GM18505 (cell line): ENCODE results near the gene SLN.

Experiments used
- ATAC-seq: cut with Tn5 transposase; IDR thresholded peaks from one replicate; pipeline ENCODE4 v1.9.1; 2021; ENCODE audit not compliant: unreplicated experiment
- POLR2A ChIP-seq: IDR thresholded peaks from 4 replicates; pipeline ENCODE4 v1.6.1; 2011; ENCODE audit warnings: borderline replicate concordance; ENCODE audit not compliant: insufficient read depth, insufficient read length; ENCODE audit errors: extremely low read depth

Gene SLN

GRCh38 chr11:107706531-107706930, 5.3 kb downstream of the SLN start:
- no peak for TF ChIP-seq POLR2A
- no peak for ATAC-seq

- ATAC-seq: no peak
- TF ChIP-seq POLR2A: no peak
Observed at GRCh38 chr11:107705027-107705426, 6.8 kb downstream of the SLN start.

DNA sequence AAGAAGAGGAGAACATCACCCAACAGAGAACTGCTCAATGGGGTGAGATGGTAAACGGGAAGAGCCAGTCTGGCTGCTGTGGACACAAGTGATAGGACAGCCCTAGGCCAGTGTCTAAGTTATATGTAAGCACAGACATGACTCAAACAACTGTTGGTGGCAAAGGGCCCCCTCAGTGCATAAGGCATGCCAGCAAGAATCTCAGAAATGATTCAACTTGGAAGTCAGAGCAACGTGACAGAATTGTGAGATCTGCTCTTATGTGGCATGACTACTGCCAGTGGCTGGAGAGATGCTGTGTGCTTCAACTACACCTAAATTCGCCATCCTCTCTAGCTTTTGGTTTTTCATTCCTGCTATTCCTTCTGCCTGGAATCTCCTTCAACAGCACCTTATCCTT, 7.4 kb downstream of the SLN start:
- TF ChIP-seq POLR2A: no peak
- ATAC-seq: no peak

- TF ChIP-seq POLR2A: no peak
- no peak for ATAC-seq
Observed at GRCh38 chr11:107702723-107703122, 9.1 kb downstream of the SLN start.

DNA sequence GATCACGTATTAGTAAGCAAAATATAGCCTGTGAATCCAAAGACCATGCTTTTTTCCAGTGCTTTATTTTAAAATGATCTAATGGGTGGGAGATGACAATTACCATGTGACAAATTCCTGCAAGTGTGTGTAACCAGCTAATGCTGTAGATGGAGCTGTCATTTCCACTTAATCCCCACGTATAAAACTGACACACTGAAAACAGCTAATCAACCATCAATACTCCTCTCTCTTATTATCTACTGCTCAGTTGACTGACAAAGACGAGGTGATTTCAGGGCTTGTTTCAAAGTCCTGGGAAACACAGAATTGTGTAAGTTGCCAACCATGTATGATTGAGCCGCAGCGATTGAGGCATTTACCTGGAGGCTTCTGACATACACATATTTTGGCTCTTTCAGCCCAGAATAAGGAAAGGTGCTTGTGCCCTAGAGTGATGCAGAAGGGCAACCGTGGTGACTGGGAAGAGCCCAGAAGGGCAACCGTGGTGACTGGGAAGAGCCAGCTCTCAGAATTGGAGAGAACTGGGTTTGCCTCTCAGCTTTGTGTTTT, 9.7 kb downstream of the SLN start:
- no peak for TF ChIP-seq POLR2A
- no peak for ATAC-seq

- ATAC-seq: no peak
- no peak for TF ChIP-seq POLR2A
Observed at GRCh38 chr11:107699371-107700285, 12.2 kb downstream of the SLN start.

DNA sequence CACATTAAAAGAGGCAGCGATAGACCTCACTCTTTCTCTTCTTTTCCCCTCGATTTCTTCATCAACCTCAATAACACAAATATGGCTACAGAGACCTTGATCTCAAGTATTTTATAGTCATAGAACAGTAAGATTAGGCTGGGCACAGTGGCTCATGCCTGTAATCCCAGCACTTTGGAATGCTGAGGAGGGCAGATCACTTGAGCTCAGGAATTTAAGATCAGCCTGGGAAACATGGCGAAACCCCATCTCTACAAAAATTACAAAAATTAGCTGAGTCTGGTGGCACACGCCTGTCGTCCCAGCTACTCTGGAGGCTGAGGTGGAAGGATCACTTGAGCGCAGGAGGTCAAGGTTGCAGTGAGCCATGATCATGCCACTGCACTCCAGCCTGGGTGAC, 14.6 kb downstream of the SLN start:
- ATAC-seq: no peak
- no peak for TF ChIP-seq POLR2A

DNA sequence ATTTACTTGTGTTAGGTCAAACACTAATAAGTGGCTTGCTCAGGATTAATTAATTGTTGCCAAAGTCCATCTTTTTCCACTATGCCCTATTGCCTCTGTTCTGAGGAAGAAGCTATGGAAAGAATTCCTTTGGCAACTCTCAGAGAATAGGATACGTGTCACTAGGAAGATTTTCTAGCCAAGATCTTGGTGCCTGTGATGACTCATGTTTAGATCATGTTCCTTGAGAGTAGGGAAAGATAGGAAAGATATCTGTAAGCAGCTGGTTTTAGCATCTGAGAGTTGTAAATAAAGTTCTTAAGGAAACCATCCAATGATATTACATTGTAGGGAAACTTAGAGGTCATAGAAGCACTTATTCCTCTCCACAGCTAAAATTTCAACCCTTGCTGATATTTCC, 15.7 kb downstream of the SLN start:
- no peak for TF ChIP-seq POLR2A
- no peak for ATAC-seq

DNA sequence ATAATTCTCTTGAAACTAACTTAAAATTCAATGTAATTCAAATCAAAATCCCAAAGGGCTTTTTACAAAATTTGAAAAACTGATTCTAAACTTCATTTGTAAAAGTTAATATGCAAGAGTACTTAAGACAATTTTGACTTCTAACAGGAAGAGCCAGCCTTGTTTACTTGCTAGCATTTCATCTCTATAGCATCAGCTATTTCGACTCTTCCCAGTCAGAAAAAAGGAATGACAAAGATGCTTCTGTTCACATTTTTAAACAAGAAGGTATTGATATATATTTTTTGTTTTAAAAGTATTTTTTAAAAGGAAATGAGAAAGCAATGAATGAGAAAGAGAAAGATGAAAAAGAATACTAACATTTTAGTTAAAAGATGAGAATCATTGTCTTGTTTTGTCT, 16.4 kb downstream of the SLN start:
- TF ChIP-seq POLR2A: no peak
- ATAC-seq: no peak

DNA sequence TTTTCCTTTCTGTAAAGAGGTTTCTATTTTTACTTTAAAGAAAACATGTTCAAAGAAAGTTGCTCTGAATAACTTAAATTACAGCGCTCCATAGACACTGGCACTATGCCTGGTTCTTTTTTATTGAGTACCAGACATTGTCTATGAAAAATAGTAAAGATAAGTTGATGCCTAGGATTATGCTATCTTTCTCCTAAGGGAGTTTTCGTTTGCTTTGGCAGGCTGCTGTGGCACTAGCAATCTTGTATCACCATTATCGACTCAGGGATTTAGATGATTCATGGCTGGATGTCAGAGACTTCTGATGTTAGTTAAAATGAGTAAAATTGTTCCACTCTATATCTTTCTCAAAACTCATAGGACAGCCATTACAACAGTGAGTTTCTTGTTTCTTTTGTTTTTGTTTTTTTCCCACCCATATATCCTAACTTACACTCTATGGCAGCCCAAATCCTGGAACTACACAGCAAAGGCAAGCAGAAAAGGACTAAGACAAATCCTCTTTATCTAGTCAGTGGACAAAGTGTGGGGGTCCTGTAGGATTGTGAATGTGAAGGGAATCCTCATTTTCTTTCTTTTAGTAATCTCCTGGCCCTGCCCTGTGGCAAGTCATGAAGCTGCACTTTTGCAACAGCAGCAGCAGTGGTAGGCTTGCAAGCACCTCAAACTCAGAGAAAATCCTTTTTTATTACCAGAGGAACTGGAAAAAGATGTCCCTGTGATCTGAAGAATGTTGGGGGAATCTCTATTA, 20.7 kb downstream of the SLN start:
- ATAC-seq: no peak
- TF ChIP-seq POLR2A: no peak

- peak; percentile 55 for ATAC-seq
- no peak for TF ChIP-seq POLR2A
Observed at GRCh38 chr11:107689317-107690202, 22.3 kb downstream of the SLN start.

- no peak for ATAC-seq
- no peak for TF ChIP-seq POLR2A
Observed at GRCh38 chr11:107688322-107688918, 23.4 kb downstream of the SLN start.
